GM23338 (cell line): Measurements from ENCODE around the gene LOXL1. TPM values are rescaled to one million over a fixed set of nuclear protein-coding genes. Genes with fewer than 3 reads are reported as not detected.

Source experiments
- ATAC-seq: fragments of 200-7000 bp; cut with Tn5 transposase; 3 replicates; pipeline ENCODE4 v1.9.1; 2020
- DNase-seq: peaks from one replicate; pipeline ENCODE4 v3.0.0-alpha.2; 2015; ENCODE audit warnings: low spot score
- H2AFZ ChIP-seq: fragments of 200-600 bp; sonication (generic); 2 replicates; pipeline ENCODE4 v1.8.0; 2016; ENCODE audit warnings: antibody characterized with exemption, mild to moderate bottlenecking, moderate library complexity
- H3F3A ChIP-seq: fragments of 200-600 bp; sonication (generic); replicated peaks from 2 replicates; pipeline ENCODE4 v1.8.0; 2017; ENCODE audit warnings: antibody characterized with exemption, mixed run types, low read depth
- H3K27ac ChIP-seq: fragments of 200-600 bp; sonication (generic); 2 replicates; pipeline ENCODE4 v1.6.1; 2016; ENCODE audit warnings: low read depth
- H3K27me3 ChIP-seq: fragments of 200-600 bp; sonication (generic); 2 replicates; pipeline ENCODE4 v1.8.0; 2016; ENCODE audit warnings: mild to moderate bottlenecking, mixed run types, moderate library complexity; ENCODE audit not compliant: insufficient read depth
- H3K36me3 ChIP-seq: fragments of 200-600 bp; sonication (generic); 2 replicates; pipeline ENCODE4 v1.8.0; 2016; ENCODE audit warnings: mild to moderate bottlenecking; ENCODE audit not compliant: insufficient read depth
- H3K4me1 ChIP-seq: fragments of 200-600 bp; sonication (generic); 2 replicates; pipeline ENCODE4 v1.8.0; 2016; ENCODE audit warnings: mild to moderate bottlenecking, moderate library complexity; ENCODE audit not compliant: insufficient read depth
- H3K4me2 ChIP-seq: fragments of 200-600 bp; sonication (generic); 2 replicates; pipeline ENCODE4 v1.7.1; 2017; ENCODE audit warnings: mixed run types
- H3K4me3 ChIP-seq: fragments of 200-600 bp; sonication (generic); 2 replicates; pipeline ENCODE4 v1.6.1; 2016; ENCODE audit warnings: mixed run types
- H3K79me2 ChIP-seq: fragments of 200-600 bp; sonication (generic); replicated peaks from 2 replicates; pipeline ENCODE4 v1.8.0; 2017; ENCODE audit warnings: mild to moderate bottlenecking; ENCODE audit not compliant: insufficient read depth
- H3K9me2 ChIP-seq: fragments of 200-600 bp; sonication (generic); 2 replicates; pipeline ENCODE4 v1.8.0; 2017; ENCODE audit not compliant: insufficient read depth
- H4K20me1 ChIP-seq: fragments of 200-600 bp; sonication (generic); replicated peaks from 2 replicates; pipeline ENCODE4 v1.8.0; 2017; ENCODE audit warnings: mild to moderate bottlenecking; ENCODE audit not compliant: insufficient read depth
- H3K27ac Mint-ChIP-seq: 2 replicates; pipeline ENCODE4 v1.8.0; 2020; ENCODE audit warnings: inconsistent platforms, mild to moderate bottlenecking, moderate library complexity, mixed read lengths
- H3K27me3 Mint-ChIP-seq: 3 replicates; pipeline ENCODE4 v1.8.0; 2022; ENCODE audit warnings: low read depth, mild to moderate bottlenecking, moderate library complexity, mixed read lengths, inconsistent platforms; ENCODE audit not compliant: insufficient read depth, poor library complexity
- H3K36me3 Mint-ChIP-seq: 3 replicates; pipeline ENCODE4 v1.8.0; 2021; ENCODE audit warnings: low read depth, mild to moderate bottlenecking, inconsistent platforms, moderate library complexity, mixed read lengths
- H3K4me1 Mint-ChIP-seq: 3 replicates; pipeline ENCODE4 v1.8.0; 2020; ENCODE audit warnings: mild to moderate bottlenecking, inconsistent platforms, mixed read lengths
- H3K4me3 Mint-ChIP-seq: 3 replicates; pipeline ENCODE4 v1.8.0; 2021; ENCODE audit warnings: moderate library complexity, mild to moderate bottlenecking, inconsistent platforms, mixed read lengths
- H3K9me3 Mint-ChIP-seq: 3 replicates; pipeline ENCODE4 v1.8.0; 2020; ENCODE audit warnings: moderate library complexity, mild to moderate bottlenecking, inconsistent platforms, mixed read lengths
- CREB1 ChIP-seq: fragments of 250-450 bp; sonication (Bioruptor Pico); IDR thresholded peaks from 2 replicates; pipeline ENCODE4 v1.5.0; 2020; ENCODE audit warnings: low read depth, mild to moderate bottlenecking, moderate library complexity
- ETS1 ChIP-seq: IDR thresholded peaks from 2 replicates; pipeline ENCODE4 v1.6.1; 2016; ENCODE audit warnings: antibody characterized with exemption
- EZH2 ChIP-seq: fragments of 200-600 bp; sonication (generic); IDR thresholded peaks from one replicate; pipeline ENCODE4 v1.8.0; 2017; ENCODE audit warnings: antibody characterized with exemption, mild to moderate bottlenecking, low read depth; ENCODE audit not compliant: unreplicated experiment
- EZH2phosphoT487 ChIP-seq: fragments of 200-600 bp; sonication (generic); IDR thresholded peaks from one replicate; pipeline ENCODE4 v1.8.1; 2018; ENCODE audit warnings: antibody characterized with exemption; ENCODE audit not compliant: unreplicated experiment
- JUNB ChIP-seq: IDR thresholded peaks from one replicate; pipeline ENCODE4 v1.6.1; 2016; ENCODE audit warnings: antibody characterized with exemption; ENCODE audit not compliant: unreplicated experiment
- POLR2AphosphoS5 ChIP-seq: IDR thresholded peaks from 2 replicates; pipeline ENCODE4 v1.6.1; 2016; ENCODE audit warnings: antibody characterized with exemption, low read depth
- STAT1 ChIP-seq: IDR thresholded peaks from one replicate; pipeline ENCODE4 v1.6.1; 2016; ENCODE audit warnings: antibody characterized with exemption; ENCODE audit not compliant: unreplicated experiment
- ZNF114 ChIP-seq: fragments of 250-450 bp; sonication (Bioruptor Pico); IDR thresholded peaks from 2 replicates; pipeline ENCODE4 v1.5.0; 2020; ENCODE audit warnings: mild to moderate bottlenecking, moderate library complexity
- ZNF331 ChIP-seq: fragments of 250-450 bp; sonication (Bioruptor Pico); IDR thresholded peaks from 2 replicates; pipeline ENCODE4 v1.5.0; 2020; ENCODE audit warnings: low read depth, mild to moderate bottlenecking, moderate library complexity
- ZNF462 ChIP-seq: fragments of 250-450 bp; sonication (Bioruptor Pico); IDR thresholded peaks from 2 replicates; pipeline ENCODE4 v1.5.0; 2020; ENCODE audit warnings: mild to moderate bottlenecking, moderate library complexity
- polyA plus RNA-seq: library from polyadenylated mRNA; unstranded; fragments of >200 nt; fragmentation: Nextera tagmentation; extraction: Ambion mirVana; gene quantifications from 2 replicates; pipeline ENCODE4 v1.2.1, GENCODE V29; 2016
- total RNA-seq: library from RNA; depleted of rRNA; stranded (reverse); fragments of >200 nt; shearing (Covaris generic); gene quantifications from 2 replicates; pipeline ENCODE4 v1.2.3, GENCODE V29; 2014
- TF ChIP-seq, protein P1 (sequence below): IDR thresholded peaks from one replicate; pipeline ENCODE4 v1.6.1; 2018; ENCODE audit warnings: antibody characterized with exemption; ENCODE audit not compliant: unreplicated experiment
- TF ChIP-seq, protein P2 (sequence below), 2 experiments: fragments of 200-600 bp in 1 of 2; sonication (generic) in 1 of 2; conservative IDR thresholded peaks; 2 replicates each; pipeline versions ENCODE4 v1.5.1 to v1.6.1; 2016 to 2017; ENCODE audit warnings: antibody characterized with exemption in 2 of 2, low read depth in 2 of 2, mild to moderate bottlenecking in 2 of 2, moderate library complexity in 1 of 2

Gene LOXL1
- total and polyA plus RNA-seq, 2 experiments from 2014 or later = 6.9 to 10.8 TPM

DNA sequence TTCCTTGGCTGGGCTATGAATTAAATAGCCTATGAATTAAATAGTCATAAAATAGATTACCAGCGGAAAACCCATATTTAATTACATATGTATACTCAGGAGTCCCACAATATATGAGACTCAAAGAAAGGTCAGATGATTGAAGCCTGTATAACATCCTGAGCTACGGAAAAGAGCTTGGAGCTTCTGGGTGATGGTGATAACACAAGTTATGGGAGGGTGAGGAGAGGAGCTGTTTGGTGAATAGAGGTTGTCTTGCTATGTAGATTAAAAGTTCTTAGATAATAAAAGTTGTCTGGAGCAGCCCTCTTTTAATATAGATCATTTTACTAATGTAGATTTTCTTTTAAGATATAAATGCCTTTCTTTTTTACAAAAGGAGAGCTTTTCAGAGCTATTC, 70.0 kb downstream of the LOXL1 start (continued):
- TF ChIP-seq, protein P1, sequence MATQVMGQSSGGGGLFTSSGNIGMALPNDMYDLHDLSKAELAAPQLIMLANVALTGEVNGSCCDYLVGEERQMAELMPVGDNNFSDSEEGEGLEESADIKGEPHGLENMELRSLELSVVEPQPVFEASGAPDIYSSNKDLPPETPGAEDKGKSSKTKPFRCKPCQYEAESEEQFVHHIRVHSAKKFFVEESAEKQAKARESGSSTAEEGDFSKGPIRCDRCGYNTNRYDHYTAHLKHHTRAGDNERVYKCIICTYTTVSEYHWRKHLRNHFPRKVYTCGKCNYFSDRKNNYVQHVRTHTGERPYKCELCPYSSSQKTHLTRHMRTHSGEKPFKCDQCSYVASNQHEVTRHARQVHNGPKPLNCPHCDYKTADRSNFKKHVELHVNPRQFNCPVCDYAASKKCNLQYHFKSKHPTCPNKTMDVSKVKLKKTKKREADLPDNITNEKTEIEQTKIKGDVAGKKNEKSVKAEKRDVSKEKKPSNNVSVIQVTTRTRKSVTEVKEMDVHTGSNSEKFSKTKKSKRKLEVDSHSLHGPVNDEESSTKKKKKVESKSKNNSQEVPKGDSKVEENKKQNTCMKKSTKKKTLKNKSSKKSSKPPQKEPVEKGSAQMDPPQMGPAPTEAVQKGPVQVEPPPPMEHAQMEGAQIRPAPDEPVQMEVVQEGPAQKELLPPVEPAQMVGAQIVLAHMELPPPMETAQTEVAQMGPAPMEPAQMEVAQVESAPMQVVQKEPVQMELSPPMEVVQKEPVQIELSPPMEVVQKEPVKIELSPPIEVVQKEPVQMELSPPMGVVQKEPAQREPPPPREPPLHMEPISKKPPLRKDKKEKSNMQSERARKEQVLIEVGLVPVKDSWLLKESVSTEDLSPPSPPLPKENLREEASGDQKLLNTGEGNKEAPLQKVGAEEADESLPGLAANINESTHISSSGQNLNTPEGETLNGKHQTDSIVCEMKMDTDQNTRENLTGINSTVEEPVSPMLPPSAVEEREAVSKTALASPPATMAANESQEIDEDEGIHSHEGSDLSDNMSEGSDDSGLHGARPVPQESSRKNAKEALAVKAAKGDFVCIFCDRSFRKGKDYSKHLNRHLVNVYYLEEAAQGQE = no peak
- TF ChIP-seq ZNF114 (CRISPR knock-in tag) (no peak), ZNF462 (CRISPR knock-in tag) (no peak), JUNB (no peak)

GRCh38 chr15:73996939-73997338, 70.7 kb downstream of the LOXL1 start:
- Histone ChIP-seq H3K4me2 (peak overlapping the region; percentile 2; the same call in 1 of the 2 replicates), H4K20me1 (peaks cover 13% of the 10 kb centered on the region), H3F3A (no peaks in the 10 kb centered on the region), H3K4me3 (peak overlapping the region; percentile 10; the same call in 1 of the 2 replicates), H3K79me2 (peaks cover 48% of the 10 kb centered on the region), H3K27ac (no peak overlapping the region), H2AFZ (no peak overlapping the region), H3K36me3 (peaks cover 12% of the 10 kb centered on the region; the same call in 1 of the 2 replicates), H3K4me1 (peaks cover 9% of the 10 kb centered on the region), H3K9me2 (no peaks in the 10 kb centered on the region), H3K27me3 (peaks cover 4% of the 10 kb centered on the region; the same call in 1 of the 2 replicates)
- peaks cover 10% of the 10 kb centered on the region; the same call in 2 of the 3 replicates for H3K36me3 Mint-ChIP-seq
- H3K27me3 Mint-ChIP-seq = peaks cover 18% of the 10 kb centered on the region
- ATAC-seq = no peak
- peak overlapping the region; percentile 59; the same call in 1 of the 2 replicates for H3K27ac Mint-ChIP-seq
- H3K4me1 Mint-ChIP-seq = peaks cover 21% of the 10 kb centered on the region
- H3K9me3 Mint-ChIP-seq = no peaks in the 10 kb centered on the region
- H3K4me3 Mint-ChIP-seq = peak overlapping the region; percentile 16; the same call in 2 of the 3 replicates
- peak; percentile 41 for DNase-seq
- TF ChIP-seq POLR2AphosphoS5 (no peak), ETS1 (no peak), ZNF114 (CRISPR knock-in tag) (no peak), ZNF331 (CRISPR knock-in tag) (no peak), CREB1 (CRISPR knock-in tag) (no peak), EZH2 (no peak), EZH2phosphoT487 (no peak), STAT1 (no peak)
- TF ChIP-seq, protein P2, sequence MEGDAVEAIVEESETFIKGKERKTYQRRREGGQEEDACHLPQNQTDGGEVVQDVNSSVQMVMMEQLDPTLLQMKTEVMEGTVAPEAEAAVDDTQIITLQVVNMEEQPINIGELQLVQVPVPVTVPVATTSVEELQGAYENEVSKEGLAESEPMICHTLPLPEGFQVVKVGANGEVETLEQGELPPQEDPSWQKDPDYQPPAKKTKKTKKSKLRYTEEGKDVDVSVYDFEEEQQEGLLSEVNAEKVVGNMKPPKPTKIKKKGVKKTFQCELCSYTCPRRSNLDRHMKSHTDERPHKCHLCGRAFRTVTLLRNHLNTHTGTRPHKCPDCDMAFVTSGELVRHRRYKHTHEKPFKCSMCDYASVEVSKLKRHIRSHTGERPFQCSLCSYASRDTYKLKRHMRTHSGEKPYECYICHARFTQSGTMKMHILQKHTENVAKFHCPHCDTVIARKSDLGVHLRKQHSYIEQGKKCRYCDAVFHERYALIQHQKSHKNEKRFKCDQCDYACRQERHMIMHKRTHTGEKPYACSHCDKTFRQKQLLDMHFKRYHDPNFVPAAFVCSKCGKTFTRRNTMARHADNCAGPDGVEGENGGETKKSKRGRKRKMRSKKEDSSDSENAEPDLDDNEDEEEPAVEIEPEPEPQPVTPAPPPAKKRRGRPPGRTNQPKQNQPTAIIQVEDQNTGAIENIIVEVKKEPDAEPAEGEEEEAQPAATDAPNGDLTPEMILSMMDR (conservative IDR thresholded peaks at IDR 0.05; ENCODE audit: low read depth in 2 of 2) = no peak
